HEK293T (cell line): ENCODE measurements around the gene CRY1.
"Not testable (repeated sequence)": the region's sequence is repeated elsewhere in the genome, so short reads cannot be mapped to it uniquely, and the experiment has no call there.

Experiments used
- ELF4 ChIP-seq: fragments of 450-650 bp; IDR thresholded peaks from 2 replicates; pipeline ENCODE4 v1.6.1; 2017; ENCODE audit warnings: antibody characterized with exemption
- FOXA1 ChIP-seq: fragments of 450-650 bp; IDR thresholded peaks from 2 replicates; pipeline ENCODE4 v1.6.1; 2016; ENCODE audit warnings: mild to moderate bottlenecking
- FOXK2 ChIP-seq: fragments of 450-650 bp; IDR thresholded peaks from 2 replicates; pipeline ENCODE4 v1.6.1; 2016; ENCODE audit warnings: mild to moderate bottlenecking
- HDGF ChIP-seq: fragments of 450-650 bp; IDR thresholded peaks from 2 replicates; pipeline ENCODE4 v1.6.1; 2017; ENCODE audit warnings: antibody characterized with exemption, borderline replicate concordance
- SUZ12 ChIP-seq: fragments of 450-650 bp; IDR thresholded peaks from 2 replicates; pipeline ENCODE4 v1.6.1; 2016; ENCODE audit warnings: mild to moderate bottlenecking
- TARDBP ChIP-seq: fragments of 450-650 bp; IDR thresholded peaks from 2 replicates; pipeline ENCODE4 v1.6.1; 2016
- ZNF384 ChIP-seq: fragments of 450-650 bp; IDR thresholded peaks from 2 replicates; pipeline ENCODE4 v1.6.1; 2016

DNA sequence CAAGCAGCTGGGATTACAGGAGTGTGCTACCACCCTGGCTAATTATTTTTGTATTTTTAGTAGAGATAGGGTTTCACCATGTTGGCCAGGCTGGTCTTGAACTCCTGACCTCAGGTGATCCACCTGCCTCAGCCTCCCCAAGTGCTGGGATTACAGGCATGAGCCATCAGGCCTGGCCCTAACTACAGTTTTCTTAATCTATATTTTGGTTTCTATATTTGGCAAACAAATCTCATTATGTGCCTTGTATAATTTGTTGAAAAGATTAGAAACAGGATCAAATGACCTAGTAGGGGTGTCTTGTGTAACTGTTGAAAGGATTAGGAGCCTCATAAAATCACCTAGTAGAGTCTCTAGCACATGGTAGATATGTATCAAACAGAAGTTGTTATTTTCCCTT is 67.0 kb downstream of the CRY1 start:
- TF ChIP-seq FOXK2, FOXA1, ELF4, SUZ12, ZNF384, HDGF, TARDBP: not testable (repeated sequence)
